Measurements from ENCODE around the gene AVPR2.

DNA sequence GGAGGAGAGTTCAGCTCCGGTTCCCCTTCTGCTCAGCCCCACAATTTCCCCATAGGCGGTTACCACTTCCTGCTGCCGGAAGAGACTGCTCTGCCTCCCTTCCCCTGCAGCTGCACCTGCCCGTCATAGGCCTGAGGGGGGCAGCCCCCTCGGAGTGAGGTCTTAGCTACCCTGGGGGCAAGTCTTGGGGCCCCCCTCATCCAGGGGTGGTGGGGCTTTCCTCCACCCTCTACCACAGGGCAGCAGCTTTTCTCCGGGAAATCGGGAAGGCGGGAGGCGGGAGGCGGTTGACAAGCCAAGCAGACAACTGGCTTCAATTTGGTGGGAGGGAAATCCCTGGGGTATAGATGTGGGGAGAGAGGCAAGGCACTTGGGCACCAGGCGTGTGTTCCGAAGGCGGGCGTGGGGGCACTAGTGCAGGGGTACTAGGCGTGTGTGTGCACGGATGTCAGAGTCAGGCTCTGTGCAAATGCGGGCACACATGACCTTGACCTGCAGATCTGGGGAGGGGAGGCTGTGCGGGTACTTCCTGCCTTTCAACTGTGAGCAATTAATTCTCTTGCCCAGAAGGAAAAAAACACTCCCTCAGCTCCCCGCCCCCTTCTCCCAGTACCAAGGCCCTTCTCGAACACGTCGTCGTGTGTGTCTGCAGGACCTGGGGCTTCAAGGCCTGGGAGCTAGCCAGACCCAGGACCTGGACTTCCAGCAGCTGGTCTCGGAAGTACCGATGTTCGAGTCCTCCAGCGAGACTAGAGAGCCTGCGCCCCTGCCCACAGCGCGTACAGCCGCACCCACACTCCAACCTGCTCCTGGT lies 22.6 kb downstream of the AVPR2 start:
- TF ChIP-seq, protein P1, sequence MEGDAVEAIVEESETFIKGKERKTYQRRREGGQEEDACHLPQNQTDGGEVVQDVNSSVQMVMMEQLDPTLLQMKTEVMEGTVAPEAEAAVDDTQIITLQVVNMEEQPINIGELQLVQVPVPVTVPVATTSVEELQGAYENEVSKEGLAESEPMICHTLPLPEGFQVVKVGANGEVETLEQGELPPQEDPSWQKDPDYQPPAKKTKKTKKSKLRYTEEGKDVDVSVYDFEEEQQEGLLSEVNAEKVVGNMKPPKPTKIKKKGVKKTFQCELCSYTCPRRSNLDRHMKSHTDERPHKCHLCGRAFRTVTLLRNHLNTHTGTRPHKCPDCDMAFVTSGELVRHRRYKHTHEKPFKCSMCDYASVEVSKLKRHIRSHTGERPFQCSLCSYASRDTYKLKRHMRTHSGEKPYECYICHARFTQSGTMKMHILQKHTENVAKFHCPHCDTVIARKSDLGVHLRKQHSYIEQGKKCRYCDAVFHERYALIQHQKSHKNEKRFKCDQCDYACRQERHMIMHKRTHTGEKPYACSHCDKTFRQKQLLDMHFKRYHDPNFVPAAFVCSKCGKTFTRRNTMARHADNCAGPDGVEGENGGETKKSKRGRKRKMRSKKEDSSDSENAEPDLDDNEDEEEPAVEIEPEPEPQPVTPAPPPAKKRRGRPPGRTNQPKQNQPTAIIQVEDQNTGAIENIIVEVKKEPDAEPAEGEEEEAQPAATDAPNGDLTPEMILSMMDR (IDR thresholded peaks at IDR 0.05): no peak
- TF ChIP-seq POLR2A (IDR thresholded peaks at IDR 0.05): no peak
- TF ChIP-seq EP300 (IDR thresholded peaks at IDR 0.05): no peak

All from ovary (tissue), 3 donors.